NCI-H1092 (cell line): Measurements from ENCODE around the gene FTSJ1.
A peak's percentile ranks its signal among the peaks of the same experiment; 100 is the strongest.
"Not testable (repeated sequence)": the region's sequence is repeated elsewhere in the genome, so short reads cannot be mapped to it uniquely, and the experiment has no call there.

Source experiments
- DNase-seq: peaks from one replicate; lab custom pipeline; 2025; lab: John Stamatoyannopoulos, UW

FTSJ1 gene

GRCh38 chrX:48475774-48476577, at the start of gene FTSJ1:
Gene FTSJ1 (plus strand): TSS chrX:48476199. CDS start chrX:48478048, 1,849 bp downstream.
- DNase-seq = peak; percentile 83

GRCh38 chrX:48427027-48427716, 48.8 kb upstream of the FTSJ1 start:
- DNase-seq = not testable (repeated sequence)

GRCh38 chrX:48429606-48430005, 46.4 kb upstream of the FTSJ1 start:
- not testable (repeated sequence) for DNase-seq

- DNase-seq = not testable (repeated sequence)
Measured at GRCh38 chrX:48430166-48430565, 45.8 kb upstream of the FTSJ1 start.

- DNase-seq = not testable (repeated sequence)
Measured at GRCh38 chrX:48433713-48434112, 42.3 kb upstream of the FTSJ1 start.

GRCh38 chrX:48447201-48447600, 28.8 kb upstream of the FTSJ1 start:
- not testable (repeated sequence) for DNase-seq

- no peak for DNase-seq
Measured at GRCh38 chrX:48450076-48450475, 25.9 kb upstream of the FTSJ1 start.

GRCh38 chrX:48451708-48452107, 24.3 kb upstream of the FTSJ1 start:
- DNase-seq = no peak

- no peak for DNase-seq
Measured at GRCh38 chrX:48456628-48457331, 19.2 kb upstream of the FTSJ1 start.

- no peak for DNase-seq
Measured at GRCh38 chrX:48458711-48459110, 17.3 kb upstream of the FTSJ1 start.

GRCh38 chrX:48459483-48459882, 16.5 kb upstream of the FTSJ1 start:
- DNase-seq = no peak

- DNase-seq = no peak
Measured at GRCh38 chrX:48460031-48460430, 16.0 kb upstream of the FTSJ1 start.

- DNase-seq = no peak
Measured at GRCh38 chrX:48460606-48461005, 15.4 kb upstream of the FTSJ1 start.

- no peak for DNase-seq
Measured at GRCh38 chrX:48461830-48462229, 14.2 kb upstream of the FTSJ1 start.

- no peak for DNase-seq
Measured at GRCh38 chrX:48465336-48465933, 10.6 kb upstream of the FTSJ1 start.

- no peak for DNase-seq
Measured at GRCh38 chrX:48466696-48467095, 9.3 kb upstream of the FTSJ1 start.

GRCh38 chrX:48467281-48467761, 8.7 kb upstream of the FTSJ1 start:
- DNase-seq = no peak

- no peak for DNase-seq
Measured at GRCh38 chrX:48468247-48468671, 7.7 kb upstream of the FTSJ1 start.

- no peak for DNase-seq
Measured at GRCh38 chrX:48468693-48469691, 7.0 kb upstream of the FTSJ1 start.

GRCh38 chrX:48470110-48470832, 5.7 kb upstream of the FTSJ1 start, which contains the start of gene SLC38A5:
Gene SLC38A5 (minus strand): TSS chrX:48470260. CDS start chrX:48467924, 2,336 bp downstream.
- DNase-seq = no peak
